H9 (cell line): ENCODE measurements around the gene ZNF606. TPM values are rescaled to one million over a fixed set of nuclear protein-coding genes. Genes with fewer than 3 reads are reported as not detected.
A peak's percentile ranks its signal among the peaks of the same experiment; 100 is the strongest.

Experiments used
- DNase-seq: peaks from one replicate; pipeline ENCODE4 v3.0.0-alpha.2; 2017
- H2AFZ ChIP-seq: one replicate; pipeline ENCODE4 v1.6.1; 2013; ENCODE audit warnings: mild to moderate bottlenecking, low read length, control low read depth, moderate library complexity
- H2AK5ac ChIP-seq: 2 replicates; pipeline ENCODE4 v1.6.1; 2013; ENCODE audit warnings: low read length, control low read depth, mixed read lengths; ENCODE audit not compliant: insufficient read length
- H2BK120ac ChIP-seq: one replicate; pipeline ENCODE4 v1.6.1; 2013; ENCODE audit warnings: low read depth, mild to moderate bottlenecking, low read length, control low read depth, inconsistent platforms; ENCODE audit not compliant: poor library complexity, severe bottlenecking
- H2BK12ac ChIP-seq: 2 replicates; pipeline ENCODE4 v1.6.1; 2013; ENCODE audit warnings: low read length, control low read depth, mixed read lengths, low read depth; ENCODE audit not compliant: insufficient read length
- H2BK15ac ChIP-seq: 2 replicates; pipeline ENCODE4 v1.6.1; 2013; ENCODE audit warnings: low read depth, low read length, control low read depth
- H2BK20ac ChIP-seq: one replicate; pipeline ENCODE4 v1.6.1; 2013; ENCODE audit warnings: low read depth, mild to moderate bottlenecking, low read length, control low read depth, inconsistent platforms; ENCODE audit not compliant: poor library complexity, severe bottlenecking
- H2BK5ac ChIP-seq: 2 replicates; pipeline ENCODE4 v1.6.1; 2013; ENCODE audit warnings: low read length, control low read depth, mixed read lengths; ENCODE audit not compliant: insufficient read length
- H3K14ac ChIP-seq: 2 replicates; pipeline ENCODE4 v1.6.1; 2013; ENCODE audit warnings: low read length, control low read depth; ENCODE audit not compliant: insufficient read depth
- H3K18ac ChIP-seq: 2 replicates; pipeline ENCODE4 v1.6.1; 2013; ENCODE audit warnings: low read depth, mild to moderate bottlenecking, mixed read lengths, low read length, control low read depth; ENCODE audit not compliant: insufficient read length
- H3K23ac ChIP-seq: 2 replicates; pipeline ENCODE4 v1.6.1; 2013; ENCODE audit warnings: low read length, control low read depth, mixed read lengths, low read depth; ENCODE audit not compliant: insufficient read length
- H3K23me2 ChIP-seq: 2 replicates; pipeline ENCODE4 v1.6.1; 2013; ENCODE audit warnings: low read depth, mild to moderate bottlenecking, mixed read lengths, low read length, control low read depth; ENCODE audit not compliant: insufficient read length, poor library complexity, severe bottlenecking
- H3K27ac ChIP-seq: 2 replicates; pipeline ENCODE4 v1.5.1; 2013; ENCODE audit warnings: low read length, control low read depth, mixed read lengths, low read depth; ENCODE audit not compliant: insufficient read length
- H3K27me3 ChIP-seq: 2 replicates; pipeline ENCODE4 v1.6.1; 2013; ENCODE audit warnings: low read length, control low read depth, inconsistent platforms; ENCODE audit not compliant: insufficient read depth
- H3K4ac ChIP-seq: 2 replicates; pipeline ENCODE4 v1.6.1; 2013; ENCODE audit warnings: low read depth, mild to moderate bottlenecking, control low read depth, inconsistent platforms, low read length, moderate library complexity
- H3K4me1 ChIP-seq: 2 replicates; pipeline ENCODE4 v1.6.1; 2013; ENCODE audit warnings: low read length, control low read depth, inconsistent platforms; ENCODE audit not compliant: insufficient read depth
- H3K4me2 ChIP-seq: 2 replicates; pipeline ENCODE4 v1.6.1; 2013; ENCODE audit warnings: low read length, control low read depth, mixed read lengths; ENCODE audit not compliant: insufficient read length, insufficient read depth
- H3K56ac ChIP-seq: 2 replicates; pipeline ENCODE4 v1.6.1; 2013; ENCODE audit warnings: low read depth, mild to moderate bottlenecking, mixed read lengths, low read length, control low read depth; ENCODE audit not compliant: insufficient read length
- H3K79me1 ChIP-seq: 2 replicates; pipeline ENCODE4 v1.6.1; 2013; ENCODE audit warnings: low read depth, mild to moderate bottlenecking, moderate library complexity, low read length, control low read depth, inconsistent platforms; ENCODE audit not compliant: insufficient read depth, poor library complexity, severe bottlenecking
- H3K79me2 ChIP-seq: 2 replicates; pipeline ENCODE4 v1.6.1; 2013; ENCODE audit warnings: low read length, control low read depth, inconsistent platforms; ENCODE audit not compliant: insufficient read depth
- H3K9ac ChIP-seq: 2 replicates; pipeline ENCODE4 v1.6.1; 2013; ENCODE audit warnings: low read length, control low read depth, mixed read lengths; ENCODE audit not compliant: insufficient read length; ENCODE audit errors: extremely low read depth
- H3K9me3 ChIP-seq: one replicate; pipeline ENCODE4 v1.6.1; 2013; ENCODE audit warnings: low read depth, low read length, inconsistent platforms; ENCODE audit not compliant: control insufficient read depth
- H3T11ph ChIP-seq: one replicate; pipeline ENCODE4 v1.6.1; 2013; ENCODE audit warnings: mild to moderate bottlenecking, low read length, control low read depth, inconsistent platforms
- H4K20me1 ChIP-seq: one replicate; pipeline ENCODE4 v1.6.1; 2013; ENCODE audit not compliant: control insufficient read depth, insufficient read length, insufficient read depth
- H4K5ac ChIP-seq: 2 replicates; pipeline ENCODE4 v1.6.1; 2013; ENCODE audit warnings: low read depth, mild to moderate bottlenecking, mixed read lengths, low read length, control low read depth; ENCODE audit not compliant: insufficient read length
- H4K8ac ChIP-seq: replicated peaks from 2 replicates; pipeline ENCODE4 v1.6.1; 2013; ENCODE audit warnings: low read length, control low read depth, mixed read lengths, low read depth; ENCODE audit not compliant: insufficient read length
- H4K91ac ChIP-seq: 2 replicates; pipeline ENCODE4 v1.6.1; 2013; ENCODE audit warnings: low read depth, mild to moderate bottlenecking, moderate library complexity, mixed read lengths, low read length, control low read depth; ENCODE audit not compliant: insufficient read length
- H3K27ac Mint-ChIP-seq, 3 experiments: 2 replicates in 2 of 3; 3 replicates in 1 of 3; pipeline ENCODE4 v1.8.0; 2020 to 2021; ENCODE audit warnings: mixed read lengths in 3 of 3, mild to moderate bottlenecking in 1 of 3, moderate library complexity in 1 of 3
- H3K27me3 Mint-ChIP-seq: 2 replicates; pipeline ENCODE4 v1.8.0; 2021; ENCODE audit warnings: low read depth, mild to moderate bottlenecking, moderate library complexity, mixed read lengths
- H3K36me3 Mint-ChIP-seq, 3 experiments: 2 replicates in 2 of 3; 3 replicates in 1 of 3; pipeline ENCODE4 v1.8.0; 2020 to 2021; ENCODE audit warnings: low read depth in 3 of 3, mixed read lengths in 3 of 3; ENCODE audit not compliant: insufficient read depth in 1 of 3
- H3K4me1 Mint-ChIP-seq, 2 experiments: 2 replicates each; pipeline ENCODE4 v1.8.0; 2020; ENCODE audit warnings: mixed read lengths in 2 of 2
- H3K4me3 Mint-ChIP-seq, 2 experiments: 2 replicates in 1 of 2; 3 replicates in 1 of 2; pipeline ENCODE4 v1.8.0; 2020 to 2021; ENCODE audit warnings: mild to moderate bottlenecking in 2 of 2, mixed read lengths in 2 of 2, moderate library complexity in 1 of 2
- H3K9me3 Mint-ChIP-seq, 2 experiments: 2 replicates in 1 of 2; 3 replicates in 1 of 2; pipeline ENCODE4 v1.8.0; 2020; ENCODE audit warnings: mild to moderate bottlenecking in 2 of 2, mixed read lengths in 2 of 2, moderate library complexity in 1 of 2
- CTCF ChIP-seq: fragments of 200-600 bp; sonication (generic); conservative IDR thresholded peaks from 3 replicates; pipeline ENCODE4 v1.8.0; 2021; ENCODE audit warnings: antibody characterized with exemption, mild to moderate bottlenecking
- WGBS: extraction: QIAGEN DNeasy Blood & Tissue Kit; methylation state at CpG from one replicate; pipeline ENCODE4 v1.1.7; 2013; ENCODE audit warnings: missing lambda C conversion rate, low lambda C conversion rate, mixed read lengths; ENCODE audit not compliant: insufficient read length; ENCODE audit errors: extremely low coverage; 5-methylcytosine and 5-hydroxymethylcytosine counted together
- total RNA-seq: library from RNA; stranded (reverse); gene quantifications from 2 replicates; pipeline ENCODE4 v1.2.1, GENCODE V29; 2021

The ZNF606 gene
- total RNA-seq, 1 experiment from 2014 or later: 13.4 TPM

- Histone ChIP-seq H2BK20ac (no peak overlapping the region), H4K91ac (no peak overlapping the region), H3T11ph (no peak overlapping the region), H3K9ac (no peak overlapping the region), H2BK120ac (no peak overlapping the region), H3K27me3 (no peaks in the 10 kb centered on the region), H2AK5ac (no peak overlapping the region), H3K9me3 (no peaks in the 10 kb centered on the region), H2BK5ac (no peak overlapping the region), H3K14ac (no peak overlapping the region), H3K23me2 (no peaks in the 10 kb centered on the region), H3K79me1 (no peaks in the 10 kb centered on the region), H4K5ac (no peak overlapping the region), H4K20me1 (no peaks in the 10 kb centered on the region), H2AFZ (no peak overlapping the region), H4K8ac (no peak overlapping the region), H3K4ac (no peak overlapping the region), H2BK15ac (no peak overlapping the region), H3K79me2 (no peaks in the 10 kb centered on the region), H3K4me1 (no peaks in the 10 kb centered on the region), H3K18ac (no peak overlapping the region), H3K27ac (no peak overlapping the region), H3K56ac (no peak overlapping the region), H2BK12ac (no peak overlapping the region), H3K4me2 (no peak overlapping the region), H3K23ac (no peak overlapping the region)
- peaks cover 7 to 12% (median 11%) of the 10 kb centered on the region in 3 experiments for H3K36me3 Mint-ChIP-seq
- peaks cover 70 to 75% of the 10 kb centered on the region in 2 experiments for H3K9me3 Mint-ChIP-seq
- WGBS: no CpG with 5 or more reads among the region's 30 CpGs
- no peak overlapping the region for H3K4me3 Mint-ChIP-seq
- H3K27ac Mint-ChIP-seq: no peak overlapping the region
- peak; percentile 84 for DNase-seq
- H3K27me3 Mint-ChIP-seq: peaks cover 13% of the 10 kb centered on the region
- no peaks in the 10 kb centered on the region for H3K4me1 Mint-ChIP-seq
- TF ChIP-seq CTCF: peak; percentile 74
Observed at GRCh38 chr19:58021541-58022282, 19.1 kb upstream of the ZNF606 start.
